Head of caudate nucleus (tissue), 42 donors: ENCODE measurements around the gene NDUFC2.
"Not testable (repeated sequence)": the region's sequence is repeated elsewhere in the genome, so short reads cannot be mapped to it uniquely, and the experiment has no call there.

Experiments
- DNase-seq, 42 donors: peaks; one replicate each; pipeline versions ENCODE4 v3.0.0 to v3.0.0-alpha.2; 2020 to 2021; ENCODE audit warnings: mixed read lengths in 7 of 42
- intact Hi-C: fragments of 100-400 bp; cut with DNase I; formaldehyde crosslinking; loops from one replicate; pipeline ENCODE4 v1.15.0; 2022

Gene NDUFC2

DNA sequence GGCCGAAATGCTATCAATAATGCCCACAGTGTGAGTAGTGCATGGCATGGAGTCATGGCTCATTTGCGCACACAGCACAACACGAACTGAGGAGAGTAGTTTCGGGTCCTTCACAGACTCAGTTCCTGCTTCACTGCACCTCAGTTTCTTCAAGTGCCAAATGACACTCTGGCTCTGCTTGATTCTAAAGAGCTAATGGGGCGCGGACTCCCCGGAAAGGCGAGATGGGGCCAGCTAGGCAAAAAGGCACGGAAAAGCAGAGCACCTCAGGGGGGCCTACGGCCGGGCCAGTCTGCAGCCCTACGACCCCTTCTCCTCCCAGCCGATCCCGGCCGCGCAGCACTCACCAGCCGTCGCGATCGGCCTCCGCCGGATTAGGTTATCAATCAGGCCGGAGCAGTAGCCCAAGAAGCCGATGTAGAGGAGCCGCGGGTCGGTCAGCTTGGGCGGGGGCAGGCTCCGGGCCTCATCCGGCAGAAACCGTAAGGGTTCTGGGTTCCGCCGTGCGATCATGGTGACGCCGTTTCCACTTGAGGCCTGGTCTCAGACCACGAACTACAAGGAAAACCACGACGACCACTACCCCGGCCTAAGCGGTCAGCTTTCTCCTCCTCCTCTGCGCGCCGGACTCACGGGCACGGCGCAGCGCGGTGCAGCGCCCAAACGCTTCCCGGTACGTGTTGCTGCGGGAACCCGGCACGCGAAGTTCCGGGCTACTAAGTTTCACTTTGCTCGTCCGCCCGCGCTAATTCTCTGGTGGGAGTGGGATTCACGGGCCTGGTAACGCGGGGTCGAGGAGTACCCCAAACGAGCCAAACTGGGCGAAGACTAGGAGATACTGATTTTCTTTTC lies at the start of gene NDUFC2:
Gene NDUFC2 (minus strand): TSS at position 631 of the 852 bp plus-strand sequence. CDS start 118 bp downstream, at position 513.
- intact Hi-C loops: no loop called here
- DNase-seq: peak; percentile 62 to 94 (median 86)

DNA sequence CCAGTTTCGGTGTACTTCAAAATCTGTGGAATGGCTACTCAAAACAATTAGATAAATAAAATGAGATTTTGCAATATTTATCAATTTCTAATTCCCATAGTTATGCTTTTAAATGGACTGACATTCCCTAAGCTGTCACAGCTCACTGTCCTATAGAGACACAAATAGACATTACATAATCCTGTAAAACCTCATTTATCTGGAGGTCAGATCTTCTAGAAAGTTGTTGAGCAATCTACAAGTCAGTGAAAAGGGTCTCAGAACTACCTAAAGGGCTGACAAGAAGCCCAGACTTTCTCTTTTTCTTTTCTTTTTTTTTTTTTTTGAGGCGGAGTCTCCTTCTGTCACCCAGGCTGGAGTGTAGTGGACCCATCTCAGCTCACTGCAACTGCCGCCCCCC lies 47.7 kb upstream of the NDUFC2 start:
- intact Hi-C loops: no loop called here
- DNase-seq: no peak

DNA sequence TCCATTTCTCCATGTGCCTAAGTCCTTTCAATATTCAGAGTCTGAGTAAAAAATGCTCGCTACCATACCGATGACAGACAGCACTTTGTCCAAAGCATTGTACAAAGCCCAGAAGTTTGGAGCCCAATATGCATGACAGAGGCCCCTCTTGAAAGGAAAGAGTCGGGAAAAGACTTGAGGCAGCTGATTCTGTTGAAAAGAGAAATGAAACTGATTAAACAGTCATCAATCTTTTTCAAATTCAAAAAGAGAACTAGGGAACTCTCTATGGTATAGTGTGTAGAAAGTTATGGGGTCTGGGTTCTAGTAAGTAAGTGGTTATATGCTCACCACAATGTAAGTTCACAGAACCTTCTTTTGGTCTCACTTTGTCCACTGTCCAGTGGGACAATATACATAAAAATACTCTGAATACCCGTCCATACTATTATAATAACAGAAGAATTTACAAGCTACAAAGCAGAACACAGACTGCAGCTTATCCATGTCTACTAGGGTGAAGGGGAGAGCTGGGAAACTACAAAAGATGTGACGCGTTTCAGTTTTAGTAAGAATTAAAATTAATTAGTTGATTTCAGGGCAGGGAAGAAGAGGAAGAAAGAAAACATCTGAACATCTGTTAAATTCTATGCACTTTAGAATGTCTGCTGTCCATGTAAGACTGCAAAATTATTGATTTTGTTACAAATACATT lies 33.1 kb upstream of the NDUFC2 start:
- DNase-seq: peak in 1 of 42 donors; percentile 13
- intact Hi-C loops: no loop called here

DNA sequence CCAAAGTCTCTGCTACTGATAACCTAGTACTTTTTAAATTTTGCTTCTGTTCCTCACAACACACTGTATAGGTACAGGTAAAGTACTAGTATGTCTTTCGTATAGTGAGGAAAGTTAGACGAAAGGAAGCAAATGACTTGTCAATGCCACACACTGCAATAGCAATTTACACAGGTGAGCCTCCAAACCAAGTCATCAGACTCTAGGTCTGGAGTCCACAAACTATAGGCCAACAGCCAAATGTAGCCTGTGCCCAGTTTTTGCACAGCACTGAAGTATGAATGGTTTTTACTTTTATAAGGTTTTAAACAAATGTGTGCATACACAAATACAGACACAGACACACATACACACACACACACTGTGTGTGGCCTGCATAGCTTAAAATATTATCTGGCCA lies 31.6 kb upstream of the NDUFC2 start:
- intact Hi-C loops: no loop called here
- peak in 1 of 42 donors; percentile 6 for DNase-seq

DNA sequence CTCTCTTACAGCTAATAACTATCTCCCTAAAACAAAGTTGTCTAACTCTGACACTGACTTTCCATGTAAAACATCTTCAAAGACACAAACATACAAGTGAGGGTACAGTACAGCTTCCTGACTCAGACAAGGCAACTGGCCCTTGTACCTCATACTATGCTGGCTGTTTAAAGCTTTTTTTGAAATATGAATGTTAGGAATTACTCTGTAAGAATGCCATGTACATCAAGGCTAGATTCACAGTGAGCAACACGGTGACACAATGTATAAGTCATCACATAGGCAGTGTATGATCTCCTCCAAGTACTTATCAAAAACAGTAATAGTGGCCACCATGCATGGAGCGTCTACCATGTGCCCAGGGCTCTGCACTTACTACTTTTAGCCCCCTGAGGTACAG lies 31.2 kb upstream of the NDUFC2 start:
- intact Hi-C loops: no loop called here
- peak in 1 of 42 donors; percentile 6 for DNase-seq

DNA sequence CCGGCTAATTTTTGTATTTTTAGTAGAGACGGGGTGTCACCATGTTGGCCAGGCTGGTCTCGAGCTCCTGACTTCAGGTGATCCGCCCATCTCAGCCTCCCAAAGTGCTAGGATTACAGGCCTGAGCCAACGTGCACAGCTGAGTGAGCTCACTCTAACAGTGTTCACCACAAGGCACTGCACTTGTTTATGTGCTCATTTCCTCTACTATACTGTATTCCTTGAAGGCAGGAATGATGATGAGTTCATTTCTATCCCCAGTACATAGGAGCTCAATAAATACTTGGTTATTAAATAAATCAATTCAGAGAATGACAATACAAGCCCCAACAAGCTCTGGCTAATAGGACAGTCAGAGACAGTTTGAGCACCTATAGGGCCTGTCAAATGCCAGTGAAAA lies 30.7 kb upstream of the NDUFC2 start:
- peak in 1 of 42 donors; percentile 19 for DNase-seq
- intact Hi-C loops: no loop called here

DNA sequence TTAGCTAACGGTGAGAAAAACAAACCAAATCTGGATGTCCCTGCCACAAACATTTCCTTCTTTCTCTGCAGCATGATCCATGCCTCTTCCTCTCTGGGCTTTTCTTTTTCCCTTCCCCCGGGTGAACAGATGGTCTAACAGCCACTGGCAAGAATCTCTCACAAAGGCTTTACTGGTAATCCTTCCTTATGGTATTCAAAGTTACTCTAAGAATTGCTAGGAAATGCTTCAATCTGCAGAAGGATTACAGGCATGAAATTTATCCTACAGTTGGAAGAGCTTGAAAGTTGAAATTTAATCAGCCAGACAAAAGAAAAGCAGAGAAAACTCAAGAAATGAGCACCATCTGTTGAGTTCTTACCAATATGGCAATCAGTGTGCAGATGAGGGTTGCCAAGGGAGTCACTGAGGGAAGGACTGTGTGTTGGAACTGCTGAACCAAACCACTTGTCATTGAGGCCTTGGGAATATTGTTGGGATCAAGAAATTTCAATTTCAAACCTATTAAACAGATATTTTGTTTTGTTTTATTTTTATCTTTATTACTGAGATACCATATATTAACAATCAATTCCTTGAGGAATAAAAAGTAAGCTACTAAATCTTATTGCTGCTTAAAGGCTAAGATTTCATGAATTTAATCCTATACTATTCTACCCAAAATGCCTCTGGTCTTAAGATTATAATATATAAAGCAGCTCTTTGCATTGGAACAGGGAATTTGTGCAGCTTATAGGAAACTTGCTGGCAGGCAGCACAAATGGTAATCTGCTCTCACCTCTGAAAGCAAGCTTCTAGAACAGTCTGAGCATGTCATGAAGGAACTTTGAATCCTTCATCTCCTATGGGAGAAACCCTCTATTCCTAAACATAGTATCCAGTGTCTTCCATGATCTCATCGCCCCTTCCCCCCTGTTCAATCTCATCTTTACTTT lies 29.7 kb upstream of the NDUFC2 start:
- DNase-seq: peak in 1 of 42 donors; percentile 14

DNA sequence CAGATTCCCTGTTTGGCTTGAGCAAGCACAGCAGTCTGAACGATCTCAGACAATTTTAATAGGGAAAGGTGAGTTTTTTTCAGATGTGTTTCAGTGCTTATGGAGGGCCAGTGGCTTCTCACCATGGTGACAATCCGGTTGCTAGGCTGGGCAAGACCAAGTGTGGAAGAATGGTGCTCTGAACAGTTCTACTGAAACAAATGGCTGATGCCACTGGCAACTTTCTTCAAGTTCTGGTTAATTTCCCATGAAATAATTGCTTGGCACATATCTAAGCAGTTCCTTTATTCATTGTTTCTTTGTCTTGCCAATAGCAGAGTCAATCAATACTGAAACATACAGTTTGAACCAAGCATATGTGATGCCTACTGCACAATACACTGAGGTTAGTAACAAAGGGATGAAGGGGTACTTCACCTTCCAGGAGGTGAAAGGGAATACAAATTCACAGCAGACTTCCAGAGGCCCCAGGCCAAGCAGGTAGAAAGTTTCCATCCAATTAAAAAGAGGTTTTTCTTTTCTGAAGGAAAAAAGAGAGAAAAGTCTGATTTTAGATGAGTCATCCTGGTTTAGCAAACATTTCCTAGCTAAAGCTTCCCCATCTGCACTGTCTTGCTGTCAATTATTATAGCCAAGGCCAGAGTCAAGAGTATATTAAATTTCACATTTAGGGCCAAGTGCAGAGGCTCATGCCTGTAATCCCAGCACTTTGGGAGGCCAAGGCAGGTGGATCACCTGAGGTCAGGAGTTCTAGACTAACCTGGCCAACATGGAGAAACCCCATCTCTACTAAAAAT lies 21.2 kb upstream of the NDUFC2 start:
- intact Hi-C loops: no loop called here
- DNase-seq: peak in 7 of 42 donors; percentile 5 to 45 (median 16)

More for the DNA sequence above, 29.7 kb upstream of the NDUFC2 start:
- intact Hi-C loops: no loop called here

DNA sequence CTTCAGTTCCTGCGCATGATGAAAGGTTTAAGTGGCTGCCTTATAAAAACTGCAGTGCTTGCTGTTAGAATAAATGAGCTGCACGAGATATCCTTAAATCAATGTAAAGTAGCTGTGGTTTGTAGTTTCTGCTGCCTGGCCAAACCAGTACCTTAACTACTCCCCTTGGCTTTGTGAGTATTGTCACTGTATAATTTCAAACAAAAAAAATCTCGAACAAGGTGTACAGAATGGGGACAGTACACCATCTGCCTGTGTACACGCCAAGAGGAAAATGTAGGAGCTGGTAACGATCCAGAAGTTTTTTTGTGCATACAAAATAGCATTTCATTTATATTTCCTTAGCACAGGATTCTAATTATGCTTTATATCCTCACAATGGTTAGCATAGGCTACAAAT lies 20.6 kb upstream of the NDUFC2 start:
- DNase-seq: no peak
- intact Hi-C loops: no loop called here

DNA sequence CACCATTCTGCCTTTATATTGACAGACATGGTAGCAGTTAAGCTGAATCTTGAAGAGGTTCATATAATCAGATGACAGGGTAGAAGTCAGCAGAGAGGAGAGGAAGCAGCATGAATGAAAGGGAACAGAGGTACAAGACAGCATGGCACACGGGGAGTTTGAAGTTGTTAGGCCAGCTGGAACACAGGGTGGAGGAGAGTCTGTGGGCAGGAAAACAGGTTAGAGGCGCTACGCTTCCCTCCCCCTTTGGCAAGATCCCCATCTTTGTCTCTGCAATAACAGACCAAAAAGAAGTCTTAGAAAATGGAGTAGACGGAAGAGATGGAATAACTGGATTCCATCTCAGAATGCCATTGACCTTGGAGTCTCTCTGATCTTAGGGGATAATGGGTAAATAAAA lies 20.0 kb upstream of the NDUFC2 start:
- intact Hi-C loops: no loop called here

DNA sequence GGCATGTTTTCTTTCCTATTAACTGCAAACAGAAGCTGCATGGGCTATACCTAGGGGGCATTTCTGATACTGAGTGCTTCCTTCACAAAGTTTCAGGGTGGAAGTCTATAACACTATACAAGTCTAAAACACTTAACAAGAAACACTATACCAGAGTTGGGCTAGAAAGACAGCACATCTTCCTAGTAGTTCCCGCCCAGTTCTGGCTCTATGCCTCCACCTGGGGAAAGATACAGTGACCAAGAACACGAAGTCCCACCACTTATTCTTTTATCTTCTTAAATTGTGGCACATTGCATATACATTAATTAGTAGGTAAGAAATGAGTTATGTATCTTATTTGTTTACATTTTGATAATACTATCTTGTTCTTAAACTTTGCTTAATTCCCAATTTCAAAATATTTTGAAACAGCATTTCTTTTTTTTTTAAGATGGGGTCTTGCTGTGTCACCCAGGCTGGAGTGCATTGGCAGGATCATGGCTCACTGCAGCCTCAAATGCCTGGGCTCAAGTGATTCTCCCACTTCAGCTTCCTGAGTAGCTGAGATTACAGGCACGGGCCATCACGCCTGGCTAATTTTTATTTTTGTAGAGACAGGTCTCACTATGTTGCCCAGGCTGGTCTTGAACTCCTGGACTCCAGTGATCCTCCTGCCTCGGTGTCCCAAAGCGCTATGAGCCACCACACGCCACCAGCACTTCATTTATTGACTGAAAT lies 18.2 kb upstream of the NDUFC2 start:
- intact Hi-C loops: no loop called here
- DNase-seq: no peak

More for the DNA sequence above, 20.0 kb upstream of the NDUFC2 start:
- DNase-seq: no peak

DNA sequence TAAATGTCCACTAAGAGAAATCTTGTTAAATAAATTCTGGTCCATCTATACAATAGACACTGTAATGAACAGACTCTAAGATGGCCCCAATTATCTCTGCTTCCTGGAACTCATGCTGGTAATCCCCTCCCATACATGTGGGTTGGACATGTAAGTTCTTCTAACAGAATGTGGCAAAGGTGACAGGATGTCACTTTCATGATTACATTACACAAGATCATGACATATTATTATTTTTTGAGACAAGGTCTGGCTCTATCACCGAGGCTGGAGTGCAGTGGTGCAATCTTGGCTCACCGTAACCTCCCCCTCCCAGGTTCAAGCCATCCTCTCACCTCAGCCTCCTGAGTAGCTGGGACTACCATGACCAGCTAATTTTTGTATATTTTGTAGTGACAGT lies 14.6 kb upstream of the NDUFC2 start:
- intact Hi-C loops: no loop called here

DNA sequence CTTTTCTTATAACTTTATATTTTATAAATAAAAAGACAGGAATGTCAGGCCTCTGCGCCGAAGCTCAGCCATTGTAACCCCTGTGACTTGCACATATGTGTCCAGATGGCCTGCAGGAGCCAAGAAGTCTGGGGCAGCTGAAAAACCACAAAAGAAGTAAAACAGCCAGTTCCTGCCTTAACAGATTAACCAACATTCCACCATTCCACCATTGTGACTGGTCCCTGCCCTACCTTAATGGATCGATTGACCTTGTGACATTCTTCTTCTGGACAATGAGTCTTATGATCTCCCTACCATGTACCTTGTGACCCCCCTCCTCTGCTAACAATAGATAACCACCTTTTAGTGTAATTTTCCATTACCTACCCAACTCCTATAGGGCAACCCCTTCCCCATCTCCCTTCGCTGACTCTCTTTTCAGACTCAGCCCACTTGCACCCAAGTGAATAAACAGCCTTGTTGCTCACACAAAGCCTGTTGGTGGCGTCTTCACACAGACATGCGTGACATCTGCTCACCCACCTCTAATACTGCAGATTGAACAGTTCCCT lies 6.9 kb upstream of the NDUFC2 start:
- intact Hi-C loops, DNase-seq: not testable (repeated sequence)

More for the DNA sequence above, 14.6 kb upstream of the NDUFC2 start:
- no peak for DNase-seq

DNA sequence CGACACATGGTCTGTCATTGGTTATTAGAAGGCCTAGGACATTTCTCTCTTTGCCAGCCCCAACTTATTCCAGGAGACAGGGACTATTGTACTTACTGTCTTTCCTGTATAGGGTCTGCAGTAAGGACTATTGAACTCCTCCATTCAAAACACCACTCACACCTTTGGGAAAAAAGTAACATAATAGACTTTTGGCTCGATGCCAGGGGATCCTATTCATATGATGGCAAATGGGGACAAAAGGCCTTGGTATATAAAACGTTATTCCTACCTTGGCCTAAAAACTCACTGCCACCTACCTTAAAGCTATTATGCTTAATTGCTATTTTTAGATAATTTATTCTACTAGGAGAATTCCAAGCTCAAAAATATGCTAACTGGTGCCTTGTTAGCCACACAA lies 6.3 kb upstream of the NDUFC2 start:
- peak in 1 of 42 donors; percentile 43 for DNase-seq
- intact Hi-C loops: no loop called here

DNA sequence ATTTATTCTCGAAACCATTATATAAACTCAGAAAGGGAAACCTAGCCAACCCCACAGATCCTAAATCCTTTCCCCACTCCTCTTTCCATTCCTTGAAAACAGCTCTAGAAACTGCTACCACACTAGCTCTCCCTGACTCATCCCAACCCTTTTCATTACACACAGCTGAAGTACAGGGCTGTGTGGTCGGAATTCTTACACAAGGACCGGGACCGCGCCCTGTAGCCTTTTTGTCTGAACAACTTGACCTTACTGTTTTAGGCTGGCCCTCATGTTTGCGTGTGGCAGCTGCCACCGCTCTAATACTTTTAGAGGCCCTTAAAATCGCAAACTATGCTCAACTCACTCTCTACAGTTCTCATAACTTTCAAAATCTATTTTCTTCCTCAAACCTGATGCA lies 4.8 kb upstream of the NDUFC2 start:
- DNase-seq, intact Hi-C loops: not testable (repeated sequence)

DNA sequence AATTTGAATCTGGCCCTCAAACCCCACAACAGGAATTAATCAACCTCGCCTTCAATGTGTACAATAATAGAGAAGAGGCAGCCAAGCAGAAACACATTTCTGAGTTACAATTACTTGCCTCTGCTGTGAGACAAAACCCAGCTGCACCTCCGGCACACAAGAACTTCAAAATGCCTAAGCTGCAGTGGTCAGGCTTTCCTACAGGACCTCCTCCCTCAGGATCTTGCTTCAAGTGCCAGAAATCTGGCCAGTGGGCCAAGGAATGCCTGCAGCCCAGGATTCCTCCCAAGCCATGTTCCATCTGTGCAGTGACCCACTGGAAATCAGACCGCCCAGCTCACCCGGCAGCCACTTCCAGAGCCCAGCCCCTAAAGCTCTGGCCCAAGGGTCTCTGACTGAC lies 3.4 kb upstream of the NDUFC2 start:
- intact Hi-C loops: no loop called here
- no peak for DNase-seq

DNA sequence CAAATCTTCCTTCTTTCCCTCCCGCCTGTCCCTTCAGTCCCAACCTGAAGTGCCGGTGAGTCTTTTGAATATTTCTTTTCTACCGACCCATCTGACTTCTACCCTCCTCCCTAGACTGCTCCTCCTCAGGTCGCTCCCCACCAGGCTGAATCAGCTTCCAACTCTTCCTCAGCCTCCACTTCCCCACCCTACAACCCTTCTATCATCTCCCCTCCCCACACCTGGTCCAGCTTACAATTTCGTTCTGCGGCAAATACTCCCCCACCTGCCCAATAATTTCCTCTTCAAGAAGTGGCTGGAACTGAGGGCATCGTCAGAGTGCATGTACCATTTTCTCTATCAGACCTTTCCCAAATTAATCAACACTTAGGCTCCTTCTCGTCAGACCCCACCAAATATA lies 2.5 kb upstream of the NDUFC2 start:
- no peak for DNase-seq
- intact Hi-C loops: no loop called here

DNA sequence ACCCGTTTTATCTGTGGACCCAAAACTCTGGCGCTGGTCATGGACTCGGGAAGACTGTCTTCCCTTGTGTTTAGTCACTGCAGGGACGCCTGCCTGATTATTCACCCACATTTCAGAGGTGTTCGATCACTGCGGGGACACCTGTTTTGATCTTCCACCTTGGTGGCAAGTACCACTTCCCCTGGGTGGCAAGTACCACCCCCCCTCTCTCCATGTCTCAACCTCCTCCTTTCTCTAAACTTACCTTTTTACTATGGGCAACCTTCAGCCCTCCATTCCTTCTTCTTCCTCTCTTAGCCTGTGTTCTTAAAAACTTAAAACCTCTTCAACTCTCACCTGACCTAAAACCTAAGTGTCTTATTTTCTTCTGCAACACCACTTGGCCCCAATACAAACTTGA lies 1.9 kb upstream of the NDUFC2 start:
- intact Hi-C loops: no loop called here
- no peak for DNase-seq
